HepG2 (cell line): ENCODE results near the gene S100A12. TPM values are rescaled to one million over a fixed set of nuclear protein-coding genes. Genes with fewer than 3 reads are reported as not detected.

Source experiments
- ATAC-seq: fragments of 200-7000 bp; cut with Tn5 transposase; 3 replicates; pipeline ENCODE4 v1.9.1; 2020; ENCODE audit warnings: mild to moderate bottlenecking, moderate library complexity
- BruUV-seq: library from RNA; stranded (reverse); fragments of 400-500 nt; replicated peaks from 2 replicates; lab custom pipeline; 2021; lab: Mats Ljungman, UMichigan
- CTCF ChIA-PET: fragments of 300-600 bp; formaldehyde crosslinking; extraction: SDS; loops from one replicate; lab custom pipeline; 2021; ENCODE audit warnings: low total read pairs, inconsistent platforms, low intra/inter-chr PET ratio; lab: Yijun Ruan, JAX
- POLR2A ChIA-PET: fragments of 350-600 bp; sonication (Branson Sonifier 250); formaldehyde crosslinking; loops from one replicate; lab custom pipeline; 2020; ENCODE audit warnings: antibody characterized with exemption, inconsistent platforms; lab: Yijun Ruan, JAX
- DNase-seq: peaks from one replicate; pipeline ENCODE4 v3.0.0-alpha.2; 2015; ENCODE audit warnings: low spot score
- FAIRE-seq: peaks from 3 replicates; lab custom pipeline; 2011; peaks lifted over from hg19 to GRCh38; lab: Jason Lieb, UNC
- H2AFZ ChIP-seq: one replicate; pipeline ENCODE4 v1.6.1; 2011; ENCODE audit warnings: low read length, inconsistent platforms
- H3K27ac ChIP-seq: fragments of 300-600 bp; 3 replicates; pipeline ENCODE4 v1.8.0; 2011; ENCODE audit warnings: mixed run types, mild to moderate bottlenecking, mixed read lengths, low read length, inconsistent platforms; ENCODE audit not compliant: insufficient read depth; ENCODE audit errors: extremely low read length
- H3K27me3 ChIP-seq, 2 experiments: fragments of 200-600 bp in 1 of 2; 2 replicates in 1 of 2; 3 replicates in 1 of 2; pipeline versions ENCODE4 v1.6.0 to v1.8.0; 2011; ENCODE audit warnings: low read length in 2 of 2, mild to moderate bottlenecking in 2 of 2, moderate library complexity in 2 of 2, inconsistent platforms in 1 of 2; ENCODE audit not compliant: insufficient read depth in 2 of 2, control insufficient read depth in 1 of 2
- H3K36me3 ChIP-seq, 2 experiments: fragments of 200-600 bp in 1 of 2; replicated peaks in 1 of 2; 2 replicates in 1 of 2; 3 replicates in 1 of 2; pipeline versions ENCODE4 v1.5.1 to v1.8.0; 2011; ENCODE audit warnings: low read length in 2 of 2, inconsistent platforms in 1 of 2; ENCODE audit not compliant: insufficient read depth in 2 of 2, control insufficient read depth in 1 of 2
- H3K4me1 ChIP-seq: 2 replicates; pipeline ENCODE4 v1.5.1; 2012; ENCODE audit warnings: low read length, inconsistent platforms; ENCODE audit not compliant: insufficient read depth
- H3K4me2 ChIP-seq: 2 replicates; pipeline ENCODE4 v1.6.0; 2011; ENCODE audit warnings: low read depth, low read length, inconsistent platforms
- H3K4me3 ChIP-seq, 3 experiments: fragments of 200-600 bp in 1 of 3; sonication (generic), shearing (Covaris generic) in 1 of 3; replicated peaks in 1 of 3; 2 replicates each; pipeline ENCODE4 v1.5.1; 2011 to 2016; ENCODE audit warnings: low read length in 3 of 3, inconsistent platforms in 2 of 3, low read depth in 2 of 3, mild to moderate bottlenecking in 2 of 3, control low read depth in 1 of 3, mixed read lengths in 1 of 3; ENCODE audit not compliant: insufficient read depth in 1 of 3
- H3K79me2 ChIP-seq: one replicate; pipeline ENCODE4 v1.6.1; 2011; ENCODE audit warnings: low read length, inconsistent platforms; ENCODE audit not compliant: insufficient read depth
- H3K9ac ChIP-seq: 2 replicates; pipeline ENCODE4 v1.6.0; 2011; ENCODE audit warnings: mild to moderate bottlenecking, low read depth, low read length, inconsistent platforms; ENCODE audit not compliant: insufficient read depth
- H3K9me3 ChIP-seq: 2 replicates; pipeline ENCODE4 v1.5.1; 2012; ENCODE audit warnings: mild to moderate bottlenecking, low read length
- H4K20me1 ChIP-seq: 2 replicates; pipeline ENCODE4 v1.6.0; 2011; ENCODE audit warnings: inconsistent platforms, mild to moderate bottlenecking, low read length, moderate library complexity; ENCODE audit not compliant: insufficient read depth
- BHLHE40 ChIP-seq: IDR thresholded peaks from 2 replicates; pipeline ENCODE4 v1.6.1; 2011; ENCODE audit warnings: low read length, improper control_type of control experiment
- SALL2 ChIP-seq: sonication (generic); formaldehyde crosslinking; IDR thresholded peaks from 2 replicates; pipeline ENCODE4 v1.8.1; 2023; ENCODE audit warnings: mild to moderate bottlenecking, missing genetic modification reagents, inconsistent platforms
- STAG1 ChIP-seq: sonication (generic); formaldehyde crosslinking; IDR thresholded peaks from 2 replicates; pipeline ENCODE4 v1.4.0; 2020; ENCODE audit warnings: missing genetic modification reagents
- YEATS2 ChIP-seq: sonication (generic); formaldehyde crosslinking; IDR thresholded peaks from 2 replicates; pipeline ENCODE4 v1.4.0; 2020; ENCODE audit warnings: missing genetic modification reagents, borderline replicate concordance
- ZBTB21 ChIP-seq: sonication (generic); formaldehyde crosslinking; IDR thresholded peaks from 2 replicates; pipeline ENCODE4 v1.4.0; 2020; ENCODE audit warnings: missing genetic modification reagents
- WGBS: methylation state at CpG from one replicate; pipeline ENCODE4 v1.1.6; 2017; ENCODE audit warnings: low lambda C conversion rate; 5-methylcytosine and 5-hydroxymethylcytosine counted together
- in situ Hi-C: cut with HindIII; loops from 2 replicates; pipeline ENCODE4 v1.10.0; 2017; ENCODE audit warnings: low pct_unique_long_range_greater_than_20kb; ENCODE audit not compliant: extremely low pct_ligation_motif_present
- intact Hi-C: fragments of 100-400 bp; cut with micrococcal nuclease; formaldehyde crosslinking; loops from one replicate; pipeline ENCODE4 v1.10.0; 2022; ENCODE audit not compliant: unreplicated experiment
- polyA plus RNA-seq, 8 experiments: library from polyadenylated mRNA; depleted of rRNA in 3 of 8; stranded (reverse) in 7 of 8; unstranded in 1 of 8; fragments of >200 nt; fragmentation: Illumina TruSeq in 4 of 8; extraction: Trizol in 4 of 8; gene quantifications; 2 replicates each; pipeline versions ENCODE4 v1.2.1 to v1.2.3, GENCODE V29; 2011 to 2016; ENCODE audit warnings: low read depth in 4 of 8, missing spikeins in 1 of 8, mixed read lengths in 1 of 8; ENCODE audit not compliant: insufficient read depth in 1 of 8
- total RNA-seq, 5 experiments: library from RNA; depleted of rRNA; stranded (reverse); fragments of >200 nt; fragmentation: Illumina TruSeq; extraction: Trizol; gene quantifications; 2 replicates each; pipeline ENCODE4 v1.2.3, GENCODE V29; 2016; ENCODE audit warnings: low read depth in 1 of 5
- TF ChIP-seq, protein P1 (sequence below): sonication (generic); formaldehyde crosslinking; IDR thresholded peaks from 2 replicates; pipeline ENCODE4 v1.5.0; 2020; ENCODE audit warnings: mild to moderate bottlenecking, missing genetic modification reagents, moderate library complexity

Gene S100A12
- total and polyA plus RNA-seq, 2 of the 13 experiments (the other 11 are each of a cell fraction or from before 2014, with no cell fraction given): not detected

GRCh38 chr1:153353226-153353947 is 22.0 kb downstream of the S100A12 start:
- Histone ChIP-seq H3K79me2 (no peaks in the 10 kb centered on the region), H2AFZ (no peak overlapping the region), H3K27me3 (peaks cover 0 to 2% of the 10 kb centered on the region in 2 experiments; a peak in 3 of 5 replicates), H3K9me3 (no peaks in the 10 kb centered on the region), H3K36me3 (no peaks in the 10 kb centered on the region), H3K4me1 (0 out of 2 replicates have a peak, but pooled peaks cover 5% of the 10 kb centered on the region), H4K20me1 (peaks cover 5% of the 10 kb centered on the region)
- DNase-seq (peak; percentile 12), FAIRE-seq (no peak)
- ChIA-PET CTCF (interaction anchor here (1.5 to 2.8 kb wide), 2 partner anchors 113 to 141 kb away, joined by 4 to 34 read pairs; no protein-coding TSS in a partner anchor), POLR2A (no interaction called here)
- no TSS peak for BruUV-seq
- no peak for TF ChIP-seq YEATS2 (CRISPR knock-in tag)
- no peak for TF ChIP-seq ZBTB21 (CRISPR knock-in tag)
- TF ChIP-seq BHLHE40: no peak
- TF ChIP-seq STAG1 (CRISPR knock-in tag): peak; percentile 26; the same call in 1 of the 2 replicates
- no peak for TF ChIP-seq SALL2
- TF ChIP-seq, protein P1, sequence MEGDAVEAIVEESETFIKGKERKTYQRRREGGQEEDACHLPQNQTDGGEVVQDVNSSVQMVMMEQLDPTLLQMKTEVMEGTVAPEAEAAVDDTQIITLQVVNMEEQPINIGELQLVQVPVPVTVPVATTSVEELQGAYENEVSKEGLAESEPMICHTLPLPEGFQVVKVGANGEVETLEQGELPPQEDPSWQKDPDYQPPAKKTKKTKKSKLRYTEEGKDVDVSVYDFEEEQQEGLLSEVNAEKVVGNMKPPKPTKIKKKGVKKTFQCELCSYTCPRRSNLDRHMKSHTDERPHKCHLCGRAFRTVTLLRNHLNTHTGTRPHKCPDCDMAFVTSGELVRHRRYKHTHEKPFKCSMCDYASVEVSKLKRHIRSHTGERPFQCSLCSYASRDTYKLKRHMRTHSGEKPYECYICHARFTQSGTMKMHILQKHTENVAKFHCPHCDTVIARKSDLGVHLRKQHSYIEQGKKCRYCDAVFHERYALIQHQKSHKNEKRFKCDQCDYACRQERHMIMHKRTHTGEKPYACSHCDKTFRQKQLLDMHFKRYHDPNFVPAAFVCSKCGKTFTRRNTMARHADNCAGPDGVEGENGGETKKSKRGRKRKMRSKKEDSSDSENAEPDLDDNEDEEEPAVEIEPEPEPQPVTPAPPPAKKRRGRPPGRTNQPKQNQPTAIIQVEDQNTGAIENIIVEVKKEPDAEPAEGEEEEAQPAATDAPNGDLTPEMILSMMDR (CRISPR knock-in tag): peak; percentile 57
- TF ChIP-seq, all 625 proteins: peak for 2
- ATAC-seq: peak; percentile 82
- Histone ChIP-seq H3K4me2 (no peak overlapping the region), H3K27ac (no peak overlapping the region), H3K4me3 (no peak overlapping the region), H3K9ac (no peak overlapping the region)
- intact Hi-C loops: loop anchor here (1.0 kb wide), 1 partner anchor 50 kb away; no protein-coding TSS in a partner anchor
- WGBS: 13% methylated on average over 5 of the region's 7 CpGs
- in situ Hi-C loops: no loop called here
